Heart right ventricle (tissue), 16 donors: ENCODE measurements around the gene BRD4. TPM values are rescaled to one million over a fixed set of nuclear protein-coding genes. Genes with fewer than 3 reads are reported as not detected.

Experiments
- ATAC-seq, 8 donors: fragments of 200-7000 bp; cut with Tn5 transposase; one replicate each; pipeline ENCODE4 v1.9.1; 2020; ENCODE audit warnings: mild to moderate bottlenecking in 8 of 8, moderate library complexity in 8 of 8, moderate number of reproducible peaks in 1 of 8
- DNase-seq, 2 donors: peaks; one replicate each; pipeline ENCODE4 v3.0.0-alpha.2; 2020
- H3K27ac ChIP-seq, 10 donors: fragments of 200-600 bp; sonication (generic) in 2 of 10; one replicate each; pipeline versions ENCODE4 v1.5.0 to v1.8.0; 2020 to 2022; ENCODE audit warnings: mild to moderate bottlenecking in 3 of 10
- H3K27me3 ChIP-seq, 7 donors: fragments of 200-600 bp; one replicate each; pipeline ENCODE4 v1.8.0; 2021 to 2022; ENCODE audit warnings: mild to moderate bottlenecking in 2 of 7
- H3K36me3 ChIP-seq, 9 donors: fragments of 200-600 bp; sonication (generic) in 1 of 9; one replicate each; pipeline versions ENCODE4 v1.5.0 to v1.8.0; 2020 to 2022; ENCODE audit warnings: mild to moderate bottlenecking in 2 of 9
- H3K4me1 ChIP-seq, 9 donors: fragments of 200-600 bp; sonication (generic) in 1 of 9; one replicate each; pipeline versions ENCODE4 v1.5.0 to v1.8.0; 2020 to 2022; ENCODE audit warnings: mild to moderate bottlenecking in 4 of 9
- H3K4me3 ChIP-seq, 10 donors: fragments of 200-600 bp; sonication (generic) in 2 of 10; one replicate each; pipeline versions ENCODE4 v1.5.0 to v1.8.0; 2020 to 2022; ENCODE audit warnings: mild to moderate bottlenecking in 7 of 10, moderate library complexity in 2 of 10
- H3K9me3 ChIP-seq, 11 donors: fragments of 200-600 bp in 10 of 11; sonication (generic) in 2 of 11; one replicate each; pipeline versions ENCODE4 v1.5.0 to v1.8.0; 2013 to 2022; ENCODE audit warnings: mild to moderate bottlenecking in 2 of 11, control low read depth in 1 of 11, moderate library complexity in 1 of 11
- CTCF ChIP-seq, 9 donors: fragments of 200-600 bp; sonication (generic) in 2 of 9; IDR thresholded peaks; one replicate each; pipeline versions ENCODE4 v1.5.0 to v1.8.0; 2021 to 2022; ENCODE audit warnings: antibody characterized with exemption in 9 of 9, mild to moderate bottlenecking in 5 of 9, moderate library complexity in 1 of 9
- whole genome bisulfite sequencing, 2 donors: extraction: QIAGEN DNeasy Blood & Tissue Kit; methylation state at CpG; one replicate each; pipeline ENCODE4 v1.1.7; 2013; ENCODE audit warnings: inconsistent platforms in 1 of 2; 5-methylcytosine and 5-hydroxymethylcytosine counted together
- intact Hi-C, 10 donors: fragments of 100-400 bp; cut with DNase I; formaldehyde crosslinking; loops; one replicate each; pipeline versions ENCODE4 v1.11.1 to v1.14.2; 2022
- polyA plus RNA-seq, 2 donors: library from polyadenylated mRNA; stranded (reverse); fragments of 200-250 nt; gene quantifications; one replicate each; pipeline ENCODE4 v1.2.3, GENCODE V29; 2013
- total RNA-seq, 10 donors: library from RNA; stranded (reverse); fragmentation: NEBNext Ultra II Directional in 3 of 10; extraction: Animal tissue kit (Norgen Biotek cat#: 25700) in 3 of 10; gene quantifications; one replicate each; pipeline versions ENCODE4 v1.2.1 to v1.2.4, GENCODE V29; 2021 to 2023
- donor health status: Arrhythmogenic right ventricular cardiomyopathy.
- donor health status: ischemic (EF 13 %, LVEDD 7.1; RV severe dilation, severe dysfunction).
- donor health status: healthy with polysubstance abuse.
- donor health status: DM: no; HTN: yes; CAD: no.
- donor health status: DM: no; HTN: no; CAD: no.
- donor health status: ischemic (EF 25% LVEDD 6.9; RV normal size, moderate dysfunction).
- donor health status: ischemic (EF 25% LVEDD 5.7; RV mildly dilated, moderate dysfunction).
- donor health status: healthy.
- donor health status: DM: yes; HTN: yes; CAD: no.
- donor health status: Ischemic cardiomyopathy.
- donor health status: ischemic (EF 35%, LVEDD 5.7; RV mildly dilated, moderate dysfunction).
- donor health status: nonischemic (EF 11% LVEDD 7.7; RV severe dilation, severe dysfunction).
- donor health status: DM: yes; HTN: yes; CAD: no.
- donor health status: PGD.
- donor health status: ischemic (EF 29% LVEDD 5.4; RV normal size, mild dysfunction).
- donor health status: nonischemic (EF 23%, LVEDD 6.1; RV moderate dilation, normal function).

Gene BRD4
- total and polyA plus RNA-seq, 12 donors, result 31.2 to 85.1 (median 53.6) TPM

DNA sequence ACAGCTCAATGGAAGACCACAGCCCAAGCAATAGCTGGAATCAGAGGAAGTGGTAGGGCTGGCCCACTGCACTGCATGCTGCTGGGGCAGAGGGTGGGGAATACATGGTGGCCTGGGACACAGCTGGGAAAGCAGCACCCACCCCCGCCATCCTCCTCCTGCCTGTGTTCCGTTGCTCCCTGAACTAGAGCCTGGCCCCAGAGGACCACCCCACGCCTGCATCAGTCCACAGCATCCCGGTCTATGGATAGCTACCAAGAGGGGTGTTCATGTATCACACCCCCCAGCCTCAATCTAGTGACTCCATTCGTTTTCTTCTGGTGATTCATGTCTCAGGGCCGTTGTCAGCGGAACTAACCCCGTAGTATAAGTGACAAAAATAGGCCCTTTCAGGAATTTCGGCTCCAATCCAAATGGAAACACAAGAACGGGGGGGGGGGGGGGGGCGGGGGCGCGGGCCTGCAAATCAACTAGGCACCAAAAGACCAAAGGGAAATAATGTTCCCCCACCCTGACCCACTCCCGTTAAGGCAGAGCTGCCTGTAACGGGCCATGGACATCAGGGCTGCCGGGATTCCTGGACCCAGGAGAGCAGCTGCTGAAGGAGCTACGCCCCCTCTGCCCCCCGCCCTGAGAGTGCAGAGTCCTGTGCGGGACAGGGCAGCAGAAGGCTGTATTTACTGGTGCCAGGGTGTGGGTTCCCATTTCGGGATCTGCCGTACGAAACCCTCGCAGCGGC lies 81.2 kb downstream of the BRD4 start:
- Histone ChIP-seq H3K4me1 (peaks cover 60 to 83% (median 79%) of the 10 kb centered on the region in 9 donors), H3K27me3 (no peaks in the 10 kb centered on the region), H3K27ac (peak overlapping the region; percentile 84 to 94 (median 92)), H3K4me3 (peak overlapping the region in 7 of 10 donors; percentile 4 to 32 (median 15)), H3K9me3 (no peaks in the 10 kb centered on the region), H3K36me3 (peaks cover 6 to 89% (median 37%) of the 10 kb centered on the region in 9 donors)
- intact Hi-C loops, result loop anchor here in 6 of 10 donors (5.0 to 10.0 kb wide), 4 partner anchors 54 to 166 kb away; partner anchors contain the start of genes SYDE1 (in 2 of the 6) and AKAP8L (in 1 of the 6)
- 15 to 23% methylated on average over 21 to 24 of the region's 24 CpGs for WGBS, 2 donors
- peak; percentile 17 to 60 (median 46) for ATAC-seq
- no peak for TF ChIP-seq CTCF (IDR thresholded peaks at IDR 0.05)
- peak; percentile 54 to 76 for DNase-seq

GRCh38 chr19:15250640-15250993 lies 81.7 kb downstream of the BRD4 start:
- intact Hi-C loops, result loop anchor here in 6 of 10 donors (5.0 to 10.0 kb wide), 4 partner anchors 53 to 167 kb away; partner anchors contain the start of genes SYDE1 (in 2 of the 6) and AKAP8L (in 1 of the 6)
- H3K36me3 ChIP-seq, result peaks cover 6 to 89% (median 34%) of the 10 kb centered on the region in 9 donors
- H3K4me3 ChIP-seq, result peak overlapping the region in 4 of 10 donors; percentile 10 to 31 (median 12)
- WGBS, 2 donors, result 7 to 21% methylated on average over 1 of the region's 1 CpG
- TF ChIP-seq CTCF (IDR thresholded peaks at IDR 0.05), result no peak
- H3K27me3 ChIP-seq, result no peaks in the 10 kb centered on the region
- peak overlapping the region; percentile 84 to 94 (median 92) for H3K27ac ChIP-seq
- H3K4me1 ChIP-seq, result peaks cover 60 to 89% (median 85%) of the 10 kb centered on the region in 9 donors
- H3K9me3 ChIP-seq, result no peaks in the 10 kb centered on the region
- ATAC-seq (no peak), DNase-seq (no peak)

DNA sequence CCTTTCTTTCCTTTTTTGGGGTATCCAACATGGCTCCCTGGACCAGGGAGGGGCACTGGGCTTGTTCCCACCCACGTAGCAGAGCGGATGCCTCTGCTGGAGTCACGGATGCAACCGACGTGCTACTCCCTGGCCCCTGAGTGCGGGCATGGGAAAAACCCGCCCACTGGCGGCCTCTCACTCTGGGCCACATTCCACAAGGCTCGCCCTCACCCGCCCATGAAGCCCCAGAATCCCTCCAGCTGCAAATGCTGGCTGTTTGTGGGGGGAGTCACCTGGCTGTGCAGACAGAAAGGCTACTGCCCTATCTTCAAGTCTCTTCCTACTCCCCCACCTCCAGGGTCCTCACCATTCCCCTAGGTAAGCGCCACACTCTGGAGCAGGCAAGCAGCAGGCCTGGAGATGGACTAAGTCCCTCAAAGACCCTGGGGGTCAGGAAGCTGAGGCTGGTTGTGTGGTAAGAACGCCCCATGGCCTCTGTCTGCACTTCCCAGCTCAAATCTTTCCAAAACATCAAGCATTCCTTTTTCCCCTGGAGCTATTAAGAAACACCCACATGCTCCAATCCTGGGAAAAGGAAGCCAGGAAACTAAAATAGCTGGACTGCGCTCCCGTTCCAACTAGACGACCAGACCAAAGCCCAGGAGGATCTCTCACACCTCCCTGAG lies 82.2 kb downstream of the BRD4 start:
- peak overlapping the region; percentile 84 to 94 (median 92) for H3K27ac ChIP-seq
- WGBS, 2 donors, result 19 to 21% methylated on average over 15 of the region's 15 CpGs
- peaks cover 60 to 94% (median 87%) of the 10 kb centered on the region in 9 donors for H3K4me1 ChIP-seq
- TF ChIP-seq CTCF (IDR thresholded peaks at IDR 0.05), result no peak
- H3K36me3 ChIP-seq, result peaks cover 6 to 89% (median 29%) of the 10 kb centered on the region in 9 donors
- peak; percentile 75 to 79 for DNase-seq
- peak; percentile 8 to 53 (median 32) for ATAC-seq
- no peaks in the 10 kb centered on the region for H3K27me3 ChIP-seq
- intact Hi-C loops, result loop anchor here in 7 of 10 donors (5.0 to 10.0 kb wide), 7 partner anchors 38 to 167 kb away; partner anchors contain the start of genes SYDE1 (in 3 of the 7) and AKAP8L (in 1 of the 7)
- H3K9me3 ChIP-seq, result no peaks in the 10 kb centered on the region
- peak overlapping the region in 2 of 10 donors; percentile 2 to 11 for H3K4me3 ChIP-seq

GRCh38 chr19:15249528-15249874 lies 82.8 kb downstream of the BRD4 start:
- Histone ChIP-seq H3K27me3 (no peaks in the 10 kb centered on the region), H3K4me3 (peak overlapping the region in 3 of 10 donors; percentile 0 to 11 (median 2)), H3K9me3 (no peaks in the 10 kb centered on the region), H3K36me3 (peaks cover 0 to 89% (median 25%) of the 10 kb centered on the region in 9 donors), H3K27ac (peak overlapping the region; percentile 84 to 94 (median 92)), H3K4me1 (peaks cover 60 to 99% (median 87%) of the 10 kb centered on the region in 9 donors)
- DNase-seq (no peak), ATAC-seq (no peak)
- TF ChIP-seq CTCF (IDR thresholded peaks at IDR 0.05), result no peak
- intact Hi-C loops, result loop anchor here in 4 of 10 donors (5.0 to 10.0 kb wide), 4 partner anchors 37 to 145 kb away; partner anchors contain the start of gene SYDE1 (in 1 of the 4)
- WGBS, 2 donors, result 60 to 66% methylated on average over 6 of the region's 6 CpGs
